Middle frontal gyrus (tissue), 1 donor: ENCODE data around the gene GPR152.
"Not testable (repeated sequence)": the region's sequence is repeated elsewhere in the genome, so short reads cannot be mapped to it uniquely, and the experiment has no call there.

Source experiments
- DNase-seq: peaks from one replicate; pipeline ENCODE4 v3.0.0-alpha.2; 2015; ENCODE audit warnings: low spot score; ENCODE audit errors: extremely low spot score

Gene GPR152

GRCh38 chr11:67410984-67411784 is 41.3 kb downstream of the GPR152 start:
- DNase-seq, result no peak

- DNase-seq, result peak; percentile 71
Observed at GRCh38 chr11:67410369-67410831, 42.1 kb downstream of the GPR152 start.

- DNase-seq, result no peak
Observed at GRCh38 chr11:67409781-67410368, 42.7 kb downstream of the GPR152 start.

GRCh38 chr11:67409261-67409666 is 43.3 kb downstream of the GPR152 start:
- no peak for DNase-seq

- no peak for DNase-seq
Observed at GRCh38 chr11:67408437-67409200, 43.9 kb downstream of the GPR152 start.

GRCh38 chr11:67407688-67408163 is 44.8 kb downstream of the GPR152 start:
- no peak for DNase-seq

- peak; percentile 48 for DNase-seq
Observed at GRCh38 chr11:67406969-67407687, 45.4 kb downstream of the GPR152 start.

GRCh38 chr11:67406420-67406968 is 46.0 kb downstream of the GPR152 start:
- no peak for DNase-seq

GRCh38 chr11:67405688-67406339 is 46.7 kb downstream of the GPR152 start:
- no peak for DNase-seq

- DNase-seq, result no peak
Observed at GRCh38 chr11:67405196-67405567, 47.3 kb downstream of the GPR152 start.

- DNase-seq, result no peak
Observed at GRCh38 chr11:67404515-67405195, 47.9 kb downstream of the GPR152 start.

GRCh38 chr11:67403085-67403484 is 49.4 kb downstream of the GPR152 start:
- DNase-seq, result not testable (repeated sequence)

GRCh38 chr11:67402192-67402839 is 50.2 kb downstream of the GPR152 start:
- not testable (repeated sequence) for DNase-seq

- peak; percentile 72 for DNase-seq
Observed at GRCh38 chr11:67401495-67402191, 50.9 kb downstream of the GPR152 start, which contains the start of gene PPP1CA. Gene PPP1CA, minus strand, starts transcription at chr11:67401858. Its CDS starts 76 bp downstream, at chr11:67401782.
